ENCODE measurements around the gene GPR162. TPM values are rescaled to one million over a fixed set of nuclear protein-coding genes. Genes with fewer than 3 reads are reported as not detected.

Gene GPR162
- total and polyA plus RNA-seq, 2 donors from 2014 or later, result 5.0 to 9.8 TPM

DNA sequence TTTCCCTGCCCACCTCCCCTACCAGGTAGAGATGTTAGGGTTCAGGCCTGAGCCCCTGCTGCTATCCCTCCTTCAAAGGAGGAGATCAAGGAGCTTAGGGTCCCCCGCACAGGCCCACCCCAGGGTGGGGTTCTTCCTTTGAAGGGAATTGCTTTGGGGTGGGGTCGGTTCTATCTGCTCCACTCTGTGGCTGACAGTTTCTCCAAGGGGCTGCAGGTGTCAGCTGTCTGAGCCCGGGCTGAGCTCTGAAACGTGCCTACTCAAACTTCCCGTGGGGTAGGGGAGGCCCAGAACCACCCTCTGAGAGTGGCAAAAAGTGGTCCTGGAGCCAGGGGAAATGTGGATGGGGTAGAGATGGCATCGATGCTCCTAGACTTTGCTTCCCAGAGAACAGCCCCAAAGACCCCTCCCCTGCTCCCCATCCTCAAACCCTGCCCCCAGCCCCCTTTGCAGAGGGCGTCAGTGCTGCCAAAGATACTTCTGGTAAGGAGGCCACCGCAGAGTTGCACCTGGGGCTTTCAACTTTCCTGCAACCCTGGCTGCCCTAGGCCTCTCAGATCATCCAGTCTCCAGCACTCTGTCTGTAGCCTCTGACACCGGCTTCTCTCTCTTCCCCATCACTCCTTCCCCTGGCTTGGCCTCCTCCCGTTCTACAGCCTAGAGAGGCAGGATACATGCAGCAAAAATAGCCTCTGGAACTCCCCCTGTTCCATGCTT is 38.6 kb upstream of the GPR162 start:
- no peaks in the 10 kb centered on the region for H3K9me3 ChIP-seq (ENCODE audit: control insufficient read depth in 2 of 3, insufficient read depth in 1 of 3, low read length in 3 of 3)
- TF ChIP-seq CTCF (IDR thresholded peaks at IDR 0.05; ENCODE audit: borderline replicate concordance, extremely low read depth, insufficient read depth), result no peak
- no peak overlapping the region for H3K4me3 ChIP-seq (ENCODE audit: low read length in 3 of 3)
- H3K27ac ChIP-seq (ENCODE audit: low read depth in 2 of 2, low read length in 2 of 2), result no peak overlapping the region
- FAIRE-seq (no peak), DNase-seq (no peak)
- no peaks in the 10 kb centered on the region for H3K27me3 ChIP-seq (ENCODE audit: control insufficient read depth, insufficient read depth, low read length)
- H3K9ac ChIP-seq (ENCODE audit: low read length in 3 of 3), result no peak overlapping the region
- intact Hi-C loops (cut with DNase I), result no loop called here
- H3K4me1 ChIP-seq (ENCODE audit: control insufficient read depth in 2 of 3, insufficient read depth in 2 of 3, low read depth in 1 of 3, low read length in 3 of 3), result peaks cover 0 to 12% (median 10%) of the 10 kb centered on the region in 3 donors
- H3K36me3 ChIP-seq (ENCODE audit: control insufficient read depth in 2 of 3, insufficient read depth in 3 of 3, low read length in 3 of 3), result no peaks in the 10 kb centered on the region

GRCh38 chr12:6783828-6784227 is 37.8 kb upstream of the GPR162 start:
- intact Hi-C loops (cut with DNase I), result no loop called here
- Histone ChIP-seq H3K4me1 (ENCODE audit: control insufficient read depth in 2 of 3, insufficient read depth in 2 of 3, low read depth in 1 of 3, low read length in 3 of 3) (peaks cover 0 to 10% (median 8%) of the 10 kb centered on the region in 3 donors), H3K27ac (ENCODE audit: low read depth in 2 of 2, low read length in 2 of 2) (no peak overlapping the region), H3K9ac (ENCODE audit: low read length in 3 of 3) (no peak overlapping the region), H3K4me3 (ENCODE audit: low read length in 3 of 3) (no peak overlapping the region), H3K9me3 (ENCODE audit: control insufficient read depth in 2 of 3, insufficient read depth in 1 of 3, low read length in 3 of 3) (no peaks in the 10 kb centered on the region), H3K27me3 (ENCODE audit: control insufficient read depth, insufficient read depth, low read length) (no peaks in the 10 kb centered on the region), H3K36me3 (ENCODE audit: control insufficient read depth in 2 of 3, insufficient read depth in 3 of 3, low read length in 3 of 3) (no peaks in the 10 kb centered on the region)
- no peak for DNase-seq
- TF ChIP-seq CTCF (IDR thresholded peaks at IDR 0.05; ENCODE audit: borderline replicate concordance, extremely low read depth, insufficient read depth), result no peak
- no peak for FAIRE-seq

- no peaks in the 10 kb centered on the region for H3K27me3 ChIP-seq (ENCODE audit: control insufficient read depth, insufficient read depth, low read length)
- FAIRE-seq, result no peak
- H3K4me3 ChIP-seq (ENCODE audit: low read length in 3 of 3), result no peak overlapping the region
- intact Hi-C loops (cut with DNase I), result no loop called here
- TF ChIP-seq CTCF (IDR thresholded peaks at IDR 0.05; ENCODE audit: borderline replicate concordance, extremely low read depth, insufficient read depth), result no peak
- H3K27ac ChIP-seq (ENCODE audit: low read depth in 2 of 2, low read length in 2 of 2), result no peak overlapping the region
- H3K9ac ChIP-seq (ENCODE audit: low read length in 3 of 3), result no peak overlapping the region
- H3K9me3 ChIP-seq (ENCODE audit: control insufficient read depth in 2 of 3, insufficient read depth in 1 of 3, low read length in 3 of 3), result no peaks in the 10 kb centered on the region
- H3K4me1 ChIP-seq (ENCODE audit: control insufficient read depth in 2 of 3, insufficient read depth in 2 of 3, low read depth in 1 of 3, low read length in 3 of 3), result peaks cover 0 to 7% (median 6%) of the 10 kb centered on the region in 3 donors
- DNase-seq, result no peak
- no peaks in the 10 kb centered on the region for H3K36me3 ChIP-seq (ENCODE audit: control insufficient read depth in 2 of 3, insufficient read depth in 3 of 3, low read length in 3 of 3)
These were observed 37.3 kb upstream of the GPR162 start for GRCh38 chr12:6784296-6784695.

All from kidney (tissue), 14 donors.